PFSK-1 (cell line): ENCODE measurements around the gene SLC17A8.

Experiments
- FOXP2 ChIP-seq: optimal IDR thresholded peaks from 2 replicates; pipeline ENCODE3; 2011; ENCODE audit warnings: borderline replicate concordance, control low read depth, inconsistent platforms; ENCODE audit not compliant: insufficient read depth; ENCODE audit errors: extremely low read length, extremely low read depth
- POLR2AphosphoS5 ChIP-seq: IDR thresholded peaks from 2 replicates; pipeline ENCODE4 v1.6.1; 2012; ENCODE audit warnings: low read depth, mild to moderate bottlenecking, control low read depth, low read length, moderate library complexity
- REST ChIP-seq, 2 experiments: IDR thresholded peaks; 2 replicates each; pipeline versions ENCODE4 v1.6.1 to v1.8.0; 2011 to 2012; ENCODE audit warnings: low read depth in 2 of 2, low read length in 2 of 2, control low read depth in 1 of 2, inconsistent platforms in 1 of 2, mild to moderate bottlenecking in 1 of 2, moderate library complexity in 1 of 2; ENCODE audit not compliant: insufficient read depth in 1 of 2
- SIN3A ChIP-seq: IDR thresholded peaks from 2 replicates; pipeline ENCODE4 v1.6.1; 2012; ENCODE audit warnings: mild to moderate bottlenecking, low read length, moderate library complexity, borderline replicate concordance; ENCODE audit not compliant: insufficient read depth
- TAF1 ChIP-seq: IDR thresholded peaks from 2 replicates; pipeline ENCODE4 v1.6.1; 2012; ENCODE audit warnings: low read length, control low read depth, borderline replicate concordance; ENCODE audit not compliant: insufficient read depth

The SLC17A8 gene

GRCh38 chr12:100442403-100442802 is 85.5 kb downstream of the SLC17A8 start:
- TF ChIP-seq TAF1 (no peak), SIN3A (no peak), FOXP2 (no peak), REST (IDR thresholded peaks at IDR 0.05; ENCODE audit: insufficient read depth in 1 of 2, low read depth in 2 of 2, low read length in 2 of 2) (no peak), POLR2AphosphoS5 (no peak)

DNA sequence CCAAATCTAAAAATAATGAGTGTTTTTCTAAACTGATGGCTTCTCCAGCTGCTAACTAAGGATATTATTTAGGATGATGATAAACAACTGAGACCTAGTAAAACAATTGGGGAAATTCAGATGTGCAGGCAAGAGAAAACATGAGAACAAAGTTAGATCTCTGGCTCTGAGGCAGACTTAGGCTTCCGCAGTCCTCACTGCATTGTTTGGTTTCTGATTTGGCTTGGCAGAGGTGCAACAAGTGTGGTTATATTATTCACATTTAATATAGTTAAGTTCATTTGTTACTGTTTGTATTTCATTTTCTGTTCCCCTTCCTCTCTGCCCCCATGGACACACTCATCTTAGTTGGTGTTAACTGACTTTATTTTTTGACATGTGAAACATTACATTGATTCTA is 86.6 kb downstream of the SLC17A8 start:
- TF ChIP-seq TAF1 (no peak), SIN3A (no peak), POLR2AphosphoS5 (no peak), REST (IDR thresholded peaks at IDR 0.05; ENCODE audit: insufficient read depth in 1 of 2, low read depth in 2 of 2, low read length in 2 of 2) (no peak), FOXP2 (no peak)

DNA sequence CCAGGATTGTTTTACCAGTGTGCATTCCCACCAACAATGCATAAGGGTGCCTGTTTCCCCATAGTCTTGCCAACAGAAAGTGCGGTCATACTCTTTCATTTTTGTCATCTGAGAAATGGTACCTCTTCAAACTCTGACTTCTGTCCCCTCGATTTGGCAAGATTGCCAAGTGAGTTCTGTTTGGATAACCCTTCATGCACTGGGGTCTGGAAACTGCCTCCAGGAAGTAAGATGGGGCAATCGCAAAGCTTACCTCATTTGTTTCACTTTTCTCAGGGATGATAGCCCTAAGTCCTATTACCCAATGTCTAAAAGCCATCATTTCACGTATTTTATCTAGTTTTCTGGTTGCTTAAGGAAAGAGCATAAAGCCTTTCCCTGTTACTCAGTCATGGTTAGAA is 88.2 kb downstream of the SLC17A8 start:
- TF ChIP-seq SIN3A (no peak), TAF1 (no peak), REST (IDR thresholded peaks at IDR 0.05; ENCODE audit: insufficient read depth in 1 of 2, low read depth in 2 of 2, low read length in 2 of 2) (no peak), FOXP2 (no peak), POLR2AphosphoS5 (no peak)

GRCh38 chr12:100447381-100447780 is 90.5 kb downstream of the SLC17A8 start:
- no peak for TF ChIP-seq POLR2AphosphoS5
- no peak for TF ChIP-seq SIN3A
- no peak for TF ChIP-seq FOXP2
- no peak for TF ChIP-seq REST (IDR thresholded peaks at IDR 0.05; ENCODE audit: insufficient read depth in 1 of 2, low read depth in 2 of 2, low read length in 2 of 2)

- no peak for TF ChIP-seq SIN3A
- no peak for TF ChIP-seq REST (IDR thresholded peaks at IDR 0.05; ENCODE audit: insufficient read depth in 1 of 2, low read depth in 2 of 2, low read length in 2 of 2)
- no peak for TF ChIP-seq POLR2AphosphoS5
- TF ChIP-seq TAF1, result no peak
- TF ChIP-seq FOXP2, result no peak
Observed at GRCh38 chr12:100448656-100449055, 91.8 kb downstream of the SLC17A8 start.
